GM20000 (cell line): ENCODE data around the gene VIPR2.
"Not testable (repeated sequence)": the region's sequence is repeated elsewhere in the genome, so short reads cannot be mapped to it uniquely, and the experiment has no call there.

ENCODE experiments used
- DNase-seq: peaks from one replicate; pipeline ENCODE4 v3.0.0; 2012; ENCODE audit warnings: low spot score
- TF ChIP-seq, protein P1 (sequence below): IDR thresholded peaks from 2 replicates; pipeline ENCODE4 v1.5.1; 2012; ENCODE audit warnings: mild to moderate bottlenecking, control low read depth; ENCODE audit errors: extremely low read depth, missing control alignments

The VIPR2 gene

GRCh38 chr7:159001811-159002210 is 142.9 kb downstream of the VIPR2 start:
- TF ChIP-seq, protein P1, sequence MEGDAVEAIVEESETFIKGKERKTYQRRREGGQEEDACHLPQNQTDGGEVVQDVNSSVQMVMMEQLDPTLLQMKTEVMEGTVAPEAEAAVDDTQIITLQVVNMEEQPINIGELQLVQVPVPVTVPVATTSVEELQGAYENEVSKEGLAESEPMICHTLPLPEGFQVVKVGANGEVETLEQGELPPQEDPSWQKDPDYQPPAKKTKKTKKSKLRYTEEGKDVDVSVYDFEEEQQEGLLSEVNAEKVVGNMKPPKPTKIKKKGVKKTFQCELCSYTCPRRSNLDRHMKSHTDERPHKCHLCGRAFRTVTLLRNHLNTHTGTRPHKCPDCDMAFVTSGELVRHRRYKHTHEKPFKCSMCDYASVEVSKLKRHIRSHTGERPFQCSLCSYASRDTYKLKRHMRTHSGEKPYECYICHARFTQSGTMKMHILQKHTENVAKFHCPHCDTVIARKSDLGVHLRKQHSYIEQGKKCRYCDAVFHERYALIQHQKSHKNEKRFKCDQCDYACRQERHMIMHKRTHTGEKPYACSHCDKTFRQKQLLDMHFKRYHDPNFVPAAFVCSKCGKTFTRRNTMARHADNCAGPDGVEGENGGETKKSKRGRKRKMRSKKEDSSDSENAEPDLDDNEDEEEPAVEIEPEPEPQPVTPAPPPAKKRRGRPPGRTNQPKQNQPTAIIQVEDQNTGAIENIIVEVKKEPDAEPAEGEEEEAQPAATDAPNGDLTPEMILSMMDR, result no peak
- DNase-seq, result no peak

- no peak for DNase-seq
- TF ChIP-seq, protein P1, result no peak
Measured at GRCh38 chr7:159000859-159001435, 143.7 kb downstream of the VIPR2 start.

GRCh38 chr7:159000070-159000469 is 144.6 kb downstream of the VIPR2 start:
- DNase-seq, result no peak

GRCh38 chr7:158999496-158999895 is 145.2 kb downstream of the VIPR2 start:
- no peak for DNase-seq
- TF ChIP-seq, protein P1, result no peak

More at GRCh38 chr7:159000070-159000469, 144.6 kb downstream of the VIPR2 start:
- TF ChIP-seq, protein P1, result no peak

- not testable (repeated sequence) for DNase-seq
Measured at GRCh38 chr7:158998261-158998660, 146.4 kb downstream of the VIPR2 start.

DNA sequence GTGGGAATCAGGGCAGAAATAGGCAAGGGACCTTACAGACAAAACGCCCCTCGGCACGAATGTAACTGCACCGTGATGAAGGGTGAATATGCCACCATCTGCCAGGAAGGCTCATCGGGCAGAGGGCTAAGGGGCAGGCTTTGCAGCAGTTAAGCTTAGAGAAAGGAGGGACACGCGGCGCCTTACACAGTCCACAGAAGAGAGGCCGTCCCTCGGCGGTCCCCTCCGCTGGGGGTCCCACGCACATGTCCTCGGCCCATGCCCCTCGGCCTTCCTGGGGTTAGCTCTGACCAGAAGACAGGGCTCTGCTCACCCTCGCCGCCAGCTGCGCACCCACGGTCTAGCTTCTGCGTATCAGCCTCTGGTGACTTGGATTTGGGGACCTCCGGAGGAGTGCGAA is 147.2 kb downstream of the VIPR2 start:
- TF ChIP-seq, protein P1, result no peak
- no peak for DNase-seq

GRCh38 chr7:158997110-158997453 is 147.6 kb downstream of the VIPR2 start:
- DNase-seq, result no peak
- TF ChIP-seq, protein P1, result no peak
